ENCODE measurements around the gene LTBP1.

The LTBP1 gene

DNA sequence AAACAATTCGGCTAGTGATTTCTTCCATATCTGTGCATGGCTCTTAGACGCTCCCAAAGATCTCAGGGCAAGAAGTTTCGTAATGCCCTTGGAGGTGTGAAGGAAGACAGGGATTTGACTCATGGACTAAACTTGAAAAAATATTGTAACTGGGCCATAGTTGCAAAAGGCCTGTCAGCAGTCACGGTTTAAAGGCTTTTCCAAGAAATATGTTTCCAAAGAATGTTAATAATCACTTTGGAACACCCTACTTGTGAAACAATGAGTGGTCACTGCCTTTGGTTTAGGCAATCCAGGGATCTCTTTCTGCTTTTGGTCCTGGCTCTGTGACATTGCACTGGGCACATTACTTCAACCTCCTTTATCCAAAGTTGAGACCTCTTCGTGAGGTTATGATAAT, 427.2 kb downstream of the LTBP1 start:
- no peak overlapping the region for H3K4me2 ChIP-seq
- no peaks in the 10 kb centered on the region for H3K79me2 ChIP-seq (ENCODE audit: insufficient read depth, low read depth)
- H2AFZ ChIP-seq (ENCODE audit: low read depth) = no peak overlapping the region
- H3K4me1 ChIP-seq (ENCODE audit: low read depth, poor library complexity, severe bottlenecking) = no peaks in the 10 kb centered on the region
- no peak overlapping the region for H3K9ac ChIP-seq
- TF ChIP-seq CTCF (conservative IDR thresholded peaks at IDR 0.05; ENCODE audit: low read depth, low read length) = no peak
- H3K36me3 ChIP-seq (ENCODE audit: insufficient read depth) = no peaks in the 10 kb centered on the region
- H3K27me3 ChIP-seq (ENCODE audit: insufficient read depth, low read depth) = no peaks in the 10 kb centered on the region
- H3K4me3 ChIP-seq (IDR thresholded peaks at IDR 0.05; ENCODE audit: insufficient read depth, low read depth, low read length) = no peak overlapping the region
- H4K20me1 ChIP-seq (ENCODE audit: insufficient read depth) = no peaks in the 10 kb centered on the region
- no peak overlapping the region for H3K27ac ChIP-seq

- no peak for TF ChIP-seq CTCF (conservative IDR thresholded peaks at IDR 0.05; ENCODE audit: low read depth, low read length)
- Histone ChIP-seq H4K20me1 (ENCODE audit: insufficient read depth) (no peaks in the 10 kb centered on the region), H2AFZ (ENCODE audit: low read depth) (no peak overlapping the region), H3K9ac (no peak overlapping the region), H3K27ac (no peak overlapping the region), H3K36me3 (ENCODE audit: insufficient read depth) (no peaks in the 10 kb centered on the region), H3K4me2 (no peak overlapping the region), H3K4me3 (IDR thresholded peaks at IDR 0.05; ENCODE audit: insufficient read depth, low read depth, low read length) (no peak overlapping the region), H3K4me1 (ENCODE audit: low read depth, poor library complexity, severe bottlenecking) (no peaks in the 10 kb centered on the region), H3K27me3 (ENCODE audit: insufficient read depth, low read depth) (no peaks in the 10 kb centered on the region), H3K79me2 (ENCODE audit: insufficient read depth, low read depth) (no peaks in the 10 kb centered on the region)
Observed at GRCh38 chr2:33375054-33375453, 428.3 kb downstream of the LTBP1 start.

DNA sequence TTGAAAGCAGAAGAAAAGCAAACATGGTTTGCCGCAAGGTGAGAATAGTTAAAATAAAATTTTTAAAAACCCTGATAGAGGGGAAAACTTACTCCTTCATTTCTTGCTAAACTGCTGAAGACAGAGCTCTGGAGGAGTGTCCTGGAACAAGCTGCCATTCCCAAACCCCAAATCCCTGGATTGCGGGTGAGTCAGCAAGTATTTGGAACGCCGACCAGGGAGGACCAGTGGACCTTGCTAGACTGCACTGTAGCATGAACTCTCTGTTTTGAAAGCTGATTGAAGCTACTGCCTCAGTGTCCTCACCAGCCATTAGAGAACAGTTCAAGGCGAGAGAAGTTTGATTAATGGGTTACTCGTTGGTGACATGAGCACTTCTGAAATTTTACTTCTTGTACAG, 430.3 kb downstream of the LTBP1 start:
- Histone ChIP-seq H3K79me2 (ENCODE audit: insufficient read depth, low read depth) (no peaks in the 10 kb centered on the region), H2AFZ (ENCODE audit: low read depth) (no peak overlapping the region), H3K4me1 (ENCODE audit: low read depth, poor library complexity, severe bottlenecking) (no peaks in the 10 kb centered on the region), H3K4me2 (no peak overlapping the region), H3K27me3 (ENCODE audit: insufficient read depth, low read depth) (no peaks in the 10 kb centered on the region), H3K27ac (no peak overlapping the region), H3K4me3 (IDR thresholded peaks at IDR 0.05; ENCODE audit: insufficient read depth, low read depth, low read length) (no peak overlapping the region), H3K36me3 (ENCODE audit: insufficient read depth) (no peaks in the 10 kb centered on the region), H4K20me1 (ENCODE audit: insufficient read depth) (no peaks in the 10 kb centered on the region), H3K9ac (no peak overlapping the region)
- no peak for TF ChIP-seq CTCF (conservative IDR thresholded peaks at IDR 0.05; ENCODE audit: low read depth, low read length)

DNA sequence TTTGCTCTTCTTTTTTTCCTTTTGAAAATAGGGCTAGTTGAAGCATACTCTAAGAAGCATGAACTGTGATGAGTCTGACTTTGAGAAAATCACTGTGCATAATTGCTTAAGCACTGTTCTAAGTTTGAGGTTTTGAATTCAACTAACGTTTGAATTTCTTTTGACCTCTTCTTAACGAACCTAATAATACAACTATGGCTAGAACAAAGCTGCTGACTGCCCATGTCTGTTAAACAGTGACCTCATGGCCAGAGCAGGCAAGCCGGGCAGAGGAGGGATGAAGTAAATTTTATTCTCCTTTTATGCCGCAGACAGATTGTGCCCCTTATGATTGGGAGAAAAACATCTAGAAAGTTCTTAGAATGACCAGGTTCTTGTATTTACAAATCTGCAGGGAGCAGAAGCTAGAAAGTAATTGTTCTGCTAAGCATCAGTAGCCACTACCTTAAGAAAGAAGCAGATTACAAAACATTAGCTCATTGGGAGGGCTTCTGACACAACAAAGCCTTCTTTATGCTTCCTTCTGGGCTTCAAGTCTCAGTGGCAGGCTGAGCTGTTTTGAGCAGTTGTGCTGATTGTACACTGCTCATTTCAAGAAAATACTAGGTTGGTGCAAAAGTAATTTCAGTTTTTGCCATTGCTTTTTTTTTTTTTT, 431.9 kb downstream of the LTBP1 start:
- Histone ChIP-seq H4K20me1 (ENCODE audit: insufficient read depth) (no peaks in the 10 kb centered on the region), H3K4me3 (IDR thresholded peaks at IDR 0.05; ENCODE audit: insufficient read depth, low read depth, low read length) (no peak overlapping the region), H3K27ac (no peak overlapping the region), H3K79me2 (ENCODE audit: insufficient read depth, low read depth) (no peaks in the 10 kb centered on the region), H2AFZ (ENCODE audit: low read depth) (no peak overlapping the region), H3K27me3 (ENCODE audit: insufficient read depth, low read depth) (no peaks in the 10 kb centered on the region), H3K4me1 (ENCODE audit: low read depth, poor library complexity, severe bottlenecking) (no peaks in the 10 kb centered on the region), H3K36me3 (ENCODE audit: insufficient read depth) (no peaks in the 10 kb centered on the region), H3K4me2 (no peak overlapping the region), H3K9ac (no peak overlapping the region)
- TF ChIP-seq CTCF (conservative IDR thresholded peaks at IDR 0.05; ENCODE audit: low read depth, low read length) = no peak

Data from KMS-11 (cell line).